ENCODE results near the gene MLNR.

DNA sequence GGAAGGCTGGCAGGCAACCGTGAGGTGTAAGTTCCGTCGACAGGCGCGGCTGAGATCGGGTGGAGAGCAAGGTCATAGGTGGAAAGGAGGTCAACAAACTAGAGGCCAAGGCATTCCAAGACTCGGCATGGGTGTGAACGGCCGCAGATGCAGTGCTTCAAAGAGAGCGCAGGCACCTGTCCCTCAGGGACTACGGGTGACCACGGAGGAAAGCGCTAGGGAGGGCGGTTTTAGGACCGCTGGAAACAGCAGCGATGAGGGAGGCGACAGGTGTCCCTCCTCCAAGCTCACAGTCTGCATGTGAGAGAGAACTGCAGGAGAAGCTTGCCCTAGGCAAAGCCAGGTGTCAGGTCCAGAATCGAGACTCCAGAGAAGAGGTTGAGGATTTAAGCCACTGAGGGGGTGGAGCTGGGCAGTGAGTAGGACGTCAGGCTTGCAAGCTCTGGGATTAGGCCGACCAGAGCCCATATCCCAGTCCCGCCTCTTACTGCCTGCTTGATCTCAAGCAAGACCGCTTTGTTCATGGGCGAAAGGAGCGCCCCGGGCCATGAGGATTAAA lies 1.6 kb upstream of the MLNR start:
- TF ChIP-seq CTCF (IDR thresholded peaks at IDR 0.05; ENCODE audit: low read depth, low read length, poor library complexity, severe bottlenecking), result no peak
- no peak for TF ChIP-seq EZH2phosphoT487 (IDR thresholded peaks at IDR 0.05; ENCODE audit: borderline replicate concordance, low read length)

Data from DOHH2 (cell line).